Breast epithelium (tissue), 4 donors: ENCODE results near the gene ANKRD52. TPM values are rescaled to one million over a fixed set of nuclear protein-coding genes. Genes with fewer than 3 reads are reported as not detected.
"Not testable (repeated sequence)": the region's sequence is repeated elsewhere in the genome, so short reads cannot be mapped to it uniquely, and the experiment has no call there.

Experiments used
- DNase-seq, 2 donors: peaks; one replicate each; pipeline ENCODE4 v3.0.0-alpha.2; 2019; ENCODE audit warnings: low spot score in 2 of 2
- H3K27ac ChIP-seq, 2 donors: fragments of 200-600 bp; sonication (generic) in 1 of 2; one replicate each; pipeline ENCODE4 v1.5.1; 2016 to 2019; ENCODE audit warnings: mild to moderate bottlenecking in 1 of 2
- H3K27me3 ChIP-seq, 2 donors: fragments of 200-600 bp; sonication (generic) in 1 of 2; one replicate each; pipeline versions ENCODE4 v1.5.1 to v1.6.0; 2017 to 2019; ENCODE audit warnings: control low read depth in 1 of 2, mild to moderate bottlenecking in 1 of 2
- H3K36me3 ChIP-seq: fragments of 200-600 bp; one replicate; pipeline ENCODE4 v1.5.1; 2019
- H3K4me1 ChIP-seq, 2 donors: fragments of 200-600 bp; sonication (generic); one replicate each; pipeline ENCODE4 v1.5.1; 2016 to 2019; ENCODE audit warnings: control low read depth in 1 of 2
- H3K4me3 ChIP-seq, 3 donors: fragments of 200-600 bp; sonication (generic); 1 replicate in 2 of 3; 2 replicates in 1 of 3; pipeline ENCODE4 v1.5.1; 2016 to 2019; ENCODE audit warnings: mild to moderate bottlenecking in 3 of 3, moderate library complexity in 2 of 3
- H3K9me3 ChIP-seq, 2 donors: fragments of 200-600 bp; sonication (generic) in 1 of 2; one replicate each; pipeline ENCODE4 v1.5.1; 2016 to 2019; ENCODE audit warnings: control low read depth in 1 of 2
- CTCF ChIP-seq, 3 donors: fragments of 450-650 bp; IDR thresholded peaks; one replicate each; pipeline ENCODE4 v1.5.1; 2016 to 2017; ENCODE audit warnings: antibody characterized with exemption in 3 of 3, mild to moderate bottlenecking in 3 of 3, moderate library complexity in 3 of 3
- POLR2A ChIP-seq: fragments of 450-650 bp; IDR thresholded peaks from one replicate; pipeline ENCODE4 v1.6.1; 2016; ENCODE audit warnings: antibody characterized with exemption, mild to moderate bottlenecking, moderate library complexity
- POLR2AphosphoS5 ChIP-seq, 3 donors: sonication (generic); formaldehyde crosslinking; IDR thresholded peaks; one replicate each; pipeline ENCODE4 v1.6.1; 2017; ENCODE audit warnings: antibody characterized with exemption in 3 of 3
- intact Hi-C: fragments of 100-400 bp; cut with DNase I; formaldehyde crosslinking; loops from one replicate; pipeline ENCODE4 v1.15.1; 2023; ENCODE audit warnings: low total_unique reads
- total RNA-seq, 3 donors: library from RNA; depleted of rRNA; stranded (reverse); fragments of >200 nt; gene quantifications; one replicate each; pipeline ENCODE4 v1.1.0, GENCODE V29; 2016

The ANKRD52 gene
- total RNA-seq, 3 donors from 2014 or later: 12.8 to 18.4 (median 14.9) TPM

- H3K27ac ChIP-seq: no peak overlapping the region
- no peak for DNase-seq
These were observed 39.2 kb upstream of the ANKRD52 start for GRCh38 chr12:56297400-56297799.

GRCh38 chr12:56296295-56296694, 38.1 kb upstream of the ANKRD52 start:
- Histone ChIP-seq H3K9me3 (no peaks in the 10 kb centered on the region), H3K4me1 (peaks cover 0 to 7% of the 10 kb centered on the region in 2 donors), H3K27me3 (no peaks in the 10 kb centered on the region), H3K36me3 (no peaks in the 10 kb centered on the region), H3K27ac (no peak overlapping the region), H3K4me3 (no peak overlapping the region)
- intact Hi-C loops: no loop called here
- TF ChIP-seq POLR2A: no peak
- no peak for DNase-seq

More at GRCh38 chr12:56297400-56297799, 39.2 kb upstream of the ANKRD52 start:
- Histone ChIP-seq H3K27me3 (no peaks in the 10 kb centered on the region), H3K36me3 (no peaks in the 10 kb centered on the region), H3K9me3 (no peaks in the 10 kb centered on the region), H3K4me3 (no peak overlapping the region), H3K4me1 (peaks cover 0 to 7% of the 10 kb centered on the region in 2 donors)
- no peak for TF ChIP-seq POLR2AphosphoS5 (IDR thresholded peaks at IDR 0.05)
- TF ChIP-seq CTCF (IDR thresholded peaks at IDR 0.05): no peak
- TF ChIP-seq POLR2A: no peak
- intact Hi-C loops: no loop called here

- Histone ChIP-seq H3K4me1 (no peaks in the 10 kb centered on the region), H3K27ac (peak overlapping the region in 1 of 2 donors; percentile 55)
These were observed 35.6 kb upstream of the ANKRD52 start for GRCh38 chr12:56293795-56294194.

GRCh38 chr12:56288705-56289387, 30.7 kb upstream of the ANKRD52 start:
- H3K27ac ChIP-seq: no peak overlapping the region
- no peaks in the 10 kb centered on the region for H3K27me3 ChIP-seq
- TF ChIP-seq POLR2AphosphoS5 (IDR thresholded peaks at IDR 0.05) (no peak), CTCF (IDR thresholded peaks at IDR 0.05) (no peak), POLR2A (no peak)
- H3K9me3 ChIP-seq: no peaks in the 10 kb centered on the region
- intact Hi-C loops: no loop called here
- H3K4me3 ChIP-seq: no peak overlapping the region
- no peaks in the 10 kb centered on the region for H3K4me1 ChIP-seq
- no peaks in the 10 kb centered on the region for H3K36me3 ChIP-seq
- DNase-seq: no peak

More at GRCh38 chr12:56293795-56294194, 35.6 kb upstream of the ANKRD52 start:
- intact Hi-C loops: no loop called here
- no peak for DNase-seq
- Histone ChIP-seq H3K4me3 (no peak overlapping the region), H3K9me3 (no peaks in the 10 kb centered on the region), H3K27me3 (no peaks in the 10 kb centered on the region), H3K36me3 (no peaks in the 10 kb centered on the region)
- TF ChIP-seq POLR2AphosphoS5 (IDR thresholded peaks at IDR 0.05) (no peak), POLR2A (no peak), CTCF (IDR thresholded peaks at IDR 0.05) (no peak)

GRCh38 chr12:56286044-56286830, 28.1 kb upstream of the ANKRD52 start:
- TF ChIP-seq POLR2A (no peak), CTCF (IDR thresholded peaks at IDR 0.05) (no peak), POLR2AphosphoS5 (IDR thresholded peaks at IDR 0.05) (no peak)
- Histone ChIP-seq H3K27ac (no peak overlapping the region), H3K36me3 (peaks cover 6% of the 10 kb centered on the region), H3K27me3 (no peaks in the 10 kb centered on the region), H3K9me3 (no peaks in the 10 kb centered on the region), H3K4me1 (no peaks in the 10 kb centered on the region), H3K4me3 (no peak overlapping the region)
- intact Hi-C loops: no loop called here
- no peak for DNase-seq

DNA sequence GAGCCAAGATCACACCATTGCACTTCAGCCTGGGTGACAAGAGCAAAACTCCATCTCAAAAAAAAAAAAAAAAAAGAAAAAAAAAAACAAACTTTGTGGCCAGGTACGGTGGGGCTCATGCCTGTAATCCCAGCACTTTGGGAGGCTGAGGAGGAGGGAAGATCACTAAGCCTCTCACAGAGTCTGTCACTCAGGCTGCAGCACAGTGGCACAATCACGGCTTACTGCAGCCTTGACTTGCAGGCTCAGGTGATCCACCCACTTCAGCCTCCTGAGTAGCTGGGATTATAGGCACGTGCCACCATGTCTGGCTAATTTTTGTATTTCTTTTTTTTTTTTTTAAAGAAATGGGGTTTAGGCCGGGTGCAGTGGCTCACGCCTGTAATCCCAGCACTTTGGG, 26.1 kb upstream of the ANKRD52 start:
- intact Hi-C loops, H3K27ac ChIP-seq, H3K9me3 ChIP-seq, H3K4me3 ChIP-seq, DNase-seq, H3K27me3 ChIP-seq, H3K4me1 ChIP-seq: not testable (repeated sequence)
- H3K36me3 ChIP-seq: peaks cover 14% of the 10 kb centered on the region
